Measurements from ENCODE around the gene ABCA9. TPM values are rescaled to one million over a fixed set of nuclear protein-coding genes. Genes with fewer than 3 reads are reported as not detected.

Gene ABCA9
- total RNA-seq, 1 experiment from 2014 or later: 0.05 TPM

GRCh38 chr17:69105907-69106730, 45.4 kb upstream of the ABCA9 start:
- Histone ChIP-seq H3K27me3 (ENCODE audit: control insufficient read depth, insufficient read depth, low read length) (no peaks in the 10 kb centered on the region), H3K36me3 (ENCODE audit: control insufficient read depth, insufficient read depth, low read length) (no peaks in the 10 kb centered on the region), H3K27ac (ENCODE audit: low read length) (no peak overlapping the region), H3K4me3 (ENCODE audit: low read depth in 2 of 2, low read length in 2 of 2) (no peak overlapping the region), H3K4me1 (ENCODE audit: control insufficient read depth, insufficient read depth, low read length) (no peaks in the 10 kb centered on the region), H3K9me3 (ENCODE audit: control insufficient read depth, insufficient read depth, low read depth, low read length) (no peaks in the 10 kb centered on the region)
- TF ChIP-seq REST (IDR thresholded peaks at IDR 0.05; ENCODE audit: insufficient read depth in 1 of 2, low read depth in 2 of 2, low read length in 1 of 2) (no peak), CTCF (IDR thresholded peaks at IDR 0.05) (no peak), POLR2AphosphoS5 (IDR thresholded peaks at IDR 0.05; ENCODE audit: low read depth, low read length) (no peak), TCF7L2 (IDR thresholded peaks at IDR 0.05; ENCODE audit: low read depth, low read length) (no peak), SIN3A (IDR thresholded peaks at IDR 0.05; ENCODE audit: borderline replicate concordance, insufficient read depth, low read depth, low read length) (no peak)
- BruUV-seq (replicated peaks): no TSS peak
- DNase-seq (ENCODE audit: low read depth, low spot score) (no peak), ATAC-seq (no peak)
- intact Hi-C loops (cut with micrococcal nuclease; ENCODE audit: unreplicated experiment): no loop called here
- CTCF ChIA-PET: no interaction called here
- POLR2A ChIA-PET: no interaction called here
- in situ Hi-C loops (cut with HindIII; ENCODE audit: low pct_unique_long_range_greater_than_20kb, low sequenced_read_pairs): no loop called here

GRCh38 chr17:69103557-69104233, 43.0 kb upstream of the ABCA9 start:
- no peak for DNase-seq (ENCODE audit: low read depth, low spot score)
- ChIA-PET CTCF (no interaction called here), POLR2A (no interaction called here)
- Histone ChIP-seq H3K9me3 (ENCODE audit: control insufficient read depth, insufficient read depth, low read depth, low read length) (no peaks in the 10 kb centered on the region), H3K27ac (ENCODE audit: low read length) (no peak overlapping the region), H3K27me3 (ENCODE audit: control insufficient read depth, insufficient read depth, low read length) (no peaks in the 10 kb centered on the region), H3K4me1 (ENCODE audit: control insufficient read depth, insufficient read depth, low read length) (no peaks in the 10 kb centered on the region), H3K4me3 (ENCODE audit: low read depth in 2 of 2, low read length in 2 of 2) (no peak overlapping the region), H3K36me3 (ENCODE audit: control insufficient read depth, insufficient read depth, low read length) (no peaks in the 10 kb centered on the region)
- intact Hi-C loops (cut with micrococcal nuclease; ENCODE audit: unreplicated experiment): no loop called here
- BruUV-seq (replicated peaks): no TSS peak
- in situ Hi-C loops (cut with HindIII; ENCODE audit: low pct_unique_long_range_greater_than_20kb, low sequenced_read_pairs): no loop called here
- no peak for ATAC-seq
- TF ChIP-seq POLR2AphosphoS5 (IDR thresholded peaks at IDR 0.05; ENCODE audit: low read depth, low read length) (no peak), REST (IDR thresholded peaks at IDR 0.05; ENCODE audit: insufficient read depth in 1 of 2, low read depth in 2 of 2, low read length in 1 of 2) (no peak), TCF7L2 (IDR thresholded peaks at IDR 0.05; ENCODE audit: low read depth, low read length) (no peak), SIN3A (IDR thresholded peaks at IDR 0.05; ENCODE audit: borderline replicate concordance, insufficient read depth, low read depth, low read length) (no peak), CTCF (IDR thresholded peaks at IDR 0.05) (no peak)
